Activated CD8-positive, alpha-beta T cell treated with anti-CD3 and anti-CD28 coated beads, Interleukin-2, amount 10 ng/mL, durations not matched to agents 7 days and 5 days (primary cell): ENCODE results near the gene PKIB. TPM values are rescaled to one million over a fixed set of nuclear protein-coding genes. Genes with fewer than 3 reads are reported as not detected.

Source experiments
- ATAC-seq: fragments of 150-1000 bp; cut with Tn5 transposase; one replicate; pipeline ENCODE4 v1.10.0; 2021; ENCODE audit warnings: moderate library complexity
- CTCF ChIA-PET: fragments of 350-600 bp; sonication (Branson Sonifier 250); formaldehyde crosslinking; loops from one replicate; lab custom pipeline; 2021; ENCODE audit warnings: antibody characterized with exemption; lab: Charles Lee
- POLR2A ChIA-PET: fragments of 350-600 bp; sonication (Branson Sonifier 250); formaldehyde crosslinking; loops from one replicate; lab custom pipeline; 2021; ENCODE audit warnings: antibody characterized with exemption; lab: Charles Lee
- DNase-seq: peaks from one replicate; pipeline ENCODE4 v3.0.0-alpha.2; 2020
- H3K27ac Mint-ChIP-seq: one replicate; pipeline ENCODE4 v1.8.0; 2021; ENCODE audit warnings: mild to moderate bottlenecking, mixed read lengths
- H3K27me3 Mint-ChIP-seq: one replicate; pipeline ENCODE4 v1.8.0; 2021; ENCODE audit warnings: low read depth, mixed read lengths
- H3K36me3 Mint-ChIP-seq: one replicate; pipeline ENCODE4 v1.8.0; 2021; ENCODE audit warnings: low read depth, mixed read lengths
- H3K4me1 Mint-ChIP-seq: one replicate; pipeline ENCODE4 v1.8.0; 2021; ENCODE audit warnings: low read depth, mixed read lengths
- H3K4me3 Mint-ChIP-seq: one replicate; pipeline ENCODE4 v1.8.0; 2021; ENCODE audit warnings: mild to moderate bottlenecking, mixed read lengths
- H3K9me3 Mint-ChIP-seq: one replicate; pipeline ENCODE4 v1.8.0; 2022; ENCODE audit warnings: mixed read lengths; ENCODE audit not compliant: insufficient read depth
- total RNA-seq, 2 experiments: library from RNA; stranded (reverse); gene quantifications; one replicate each; pipeline ENCODE4 v1.2.3, GENCODE V29; 2021

The PKIB gene
- total RNA-seq, 2 experiments from 2014 or later, result 0.44 to 0.76 TPM

DNA sequence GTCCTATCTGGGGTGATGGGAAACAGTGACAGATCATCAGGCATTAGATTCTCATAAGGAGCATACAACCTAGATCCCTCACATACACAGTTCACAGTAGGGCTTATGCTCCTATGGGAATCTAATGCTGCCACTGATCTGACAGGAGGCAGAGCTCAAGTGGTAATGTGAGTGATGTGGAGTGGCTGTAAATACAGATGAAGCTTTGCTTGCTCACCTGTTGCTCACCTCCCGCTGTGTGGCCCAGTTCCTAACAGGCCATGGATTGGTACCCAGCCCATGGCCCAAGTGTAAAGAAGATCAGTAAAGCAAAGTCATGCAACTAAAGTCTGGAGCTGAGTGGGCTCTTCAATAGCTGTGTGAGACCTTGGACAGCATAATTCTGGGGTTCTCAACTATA is 65.9 kb downstream of the PKIB start:
- Mint-ChIP-seq H3K27me3 (no peaks in the 10 kb centered on the region), H3K4me1 (no peaks in the 10 kb centered on the region), H3K36me3 (no peaks in the 10 kb centered on the region), H3K4me3 (no peak overlapping the region), H3K27ac (no peak overlapping the region), H3K9me3 (no peaks in the 10 kb centered on the region)
- no peak for DNase-seq
- POLR2A ChIA-PET, result no interaction called here
- no peak for ATAC-seq
- CTCF ChIA-PET, result no interaction called here

- H3K9me3 Mint-ChIP-seq, result no peaks in the 10 kb centered on the region
- H3K27me3 Mint-ChIP-seq, result no peaks in the 10 kb centered on the region
- ATAC-seq (no peak), DNase-seq (no peak)
- no peaks in the 10 kb centered on the region for H3K36me3 Mint-ChIP-seq
- H3K4me1 Mint-ChIP-seq, result no peaks in the 10 kb centered on the region
- no peak overlapping the region for H3K27ac Mint-ChIP-seq
- ChIA-PET CTCF (no interaction called here), POLR2A (no interaction called here)
- H3K4me3 Mint-ChIP-seq, result no peak overlapping the region
Observed at GRCh38 chr6:122676688-122677087, 66.5 kb downstream of the PKIB start.

GRCh38 chr6:122677406-122677805 is 67.2 kb downstream of the PKIB start:
- H3K4me3 Mint-ChIP-seq, result no peak overlapping the region
- no peaks in the 10 kb centered on the region for H3K4me1 Mint-ChIP-seq
- ChIA-PET CTCF (no interaction called here), POLR2A (no interaction called here)
- H3K36me3 Mint-ChIP-seq, result no peaks in the 10 kb centered on the region
- no peaks in the 10 kb centered on the region for H3K9me3 Mint-ChIP-seq
- ATAC-seq (no peak), DNase-seq (no peak)
- H3K27ac Mint-ChIP-seq, result no peak overlapping the region
- H3K27me3 Mint-ChIP-seq, result no peaks in the 10 kb centered on the region

DNA sequence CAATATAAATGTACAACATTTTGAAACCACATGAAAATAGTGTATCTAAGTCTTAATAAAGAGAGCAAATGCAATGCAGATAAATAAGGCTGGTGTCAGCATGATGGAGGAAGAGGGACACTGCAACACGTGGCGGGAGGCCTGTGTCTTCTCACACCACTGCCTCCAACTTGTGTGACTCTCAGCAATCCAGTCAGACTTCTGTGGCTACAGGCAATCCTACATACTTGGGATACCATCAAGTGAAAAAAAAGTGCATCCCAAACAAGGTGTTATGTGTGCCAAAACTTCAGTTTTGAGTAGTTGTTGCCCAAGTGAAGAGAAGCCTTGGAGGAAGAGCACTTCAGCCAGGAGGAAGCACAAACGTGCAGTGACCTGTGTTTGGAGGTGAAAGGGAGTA is 68.6 kb downstream of the PKIB start:
- H3K36me3 Mint-ChIP-seq, result no peaks in the 10 kb centered on the region
- ChIA-PET CTCF (no interaction called here), POLR2A (no interaction called here)
- DNase-seq (no peak), ATAC-seq (no peak)
- H3K4me3 Mint-ChIP-seq, result no peak overlapping the region
- no peaks in the 10 kb centered on the region for H3K4me1 Mint-ChIP-seq
- no peak overlapping the region for H3K27ac Mint-ChIP-seq
- H3K27me3 Mint-ChIP-seq, result no peaks in the 10 kb centered on the region
- H3K9me3 Mint-ChIP-seq, result no peaks in the 10 kb centered on the region

DNA sequence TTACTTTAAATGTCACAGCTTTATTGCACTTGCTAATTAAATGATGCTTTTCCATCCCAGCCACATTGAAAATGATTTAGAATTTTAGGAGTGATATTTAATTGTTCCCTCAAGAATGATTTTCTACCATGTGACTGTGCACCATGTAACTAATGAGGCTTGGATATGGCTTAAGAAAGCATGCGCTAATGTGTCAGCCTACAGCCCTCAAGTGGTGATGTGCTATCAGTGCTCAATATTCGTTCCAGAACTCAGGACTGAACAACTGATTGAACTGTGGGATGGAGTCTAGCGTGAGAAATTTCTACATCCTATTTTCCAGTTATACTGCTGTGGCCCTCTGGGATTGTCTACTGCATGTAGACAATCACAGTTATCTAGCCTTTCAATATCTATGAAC is 71.5 kb downstream of the PKIB start:
- Mint-ChIP-seq H3K4me1 (no peaks in the 10 kb centered on the region), H3K9me3 (no peaks in the 10 kb centered on the region), H3K27ac (no peak overlapping the region), H3K27me3 (no peaks in the 10 kb centered on the region), H3K36me3 (no peaks in the 10 kb centered on the region), H3K4me3 (no peak overlapping the region)
- CTCF ChIA-PET, result no interaction called here
- DNase-seq (no peak), ATAC-seq (no peak)
- POLR2A ChIA-PET, result no interaction called here

- POLR2A ChIA-PET, result interaction anchor here (0.6 kb wide), 1 partner anchor 34 kb away, joined by 5 read pairs; no protein-coding TSS in a partner anchor
- no peaks in the 10 kb centered on the region for H3K9me3 Mint-ChIP-seq
Observed at GRCh38 chr6:122683989-122684651, 73.9 kb downstream of the PKIB start.

DNA sequence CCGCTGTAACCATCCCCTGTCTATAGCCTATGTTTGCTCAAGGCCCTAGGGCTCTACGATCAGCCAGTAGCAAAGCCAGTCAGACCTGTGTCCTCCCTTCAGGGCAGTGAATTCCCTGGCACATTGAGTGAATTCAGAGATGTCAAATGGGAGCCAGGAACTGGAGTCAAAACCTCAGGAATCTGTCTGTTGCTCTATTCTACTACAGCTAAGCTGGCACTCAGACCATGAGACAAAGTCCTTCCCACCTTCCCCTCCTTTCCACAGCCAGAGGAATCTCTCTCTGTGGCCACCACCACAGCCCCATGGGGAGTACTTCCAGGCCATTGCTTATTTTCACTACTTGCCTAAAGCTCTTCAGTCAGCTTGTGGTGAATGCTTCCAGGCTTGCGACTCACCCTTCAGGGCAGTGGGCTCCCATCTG is 82.0 kb downstream of the PKIB start:
- no peak overlapping the region for H3K27ac Mint-ChIP-seq
- DNase-seq (no peak), ATAC-seq (no peak)
- ChIA-PET CTCF (no interaction called here), POLR2A (no interaction called here)
- no peaks in the 10 kb centered on the region for H3K27me3 Mint-ChIP-seq
- no peaks in the 10 kb centered on the region for H3K36me3 Mint-ChIP-seq
- no peaks in the 10 kb centered on the region for H3K4me1 Mint-ChIP-seq
- H3K4me3 Mint-ChIP-seq, result no peak overlapping the region
- no peaks in the 10 kb centered on the region for H3K9me3 Mint-ChIP-seq

More at GRCh38 chr6:122683989-122684651, 73.9 kb downstream of the PKIB start:
- ATAC-seq, result no peak
- Mint-ChIP-seq H3K27ac (no peak overlapping the region), H3K36me3 (no peaks in the 10 kb centered on the region), H3K4me3 (no peak overlapping the region), H3K4me1 (no peaks in the 10 kb centered on the region), H3K27me3 (no peaks in the 10 kb centered on the region)
- CTCF ChIA-PET, result no interaction called here
- DNase-seq, result no peak

DNA sequence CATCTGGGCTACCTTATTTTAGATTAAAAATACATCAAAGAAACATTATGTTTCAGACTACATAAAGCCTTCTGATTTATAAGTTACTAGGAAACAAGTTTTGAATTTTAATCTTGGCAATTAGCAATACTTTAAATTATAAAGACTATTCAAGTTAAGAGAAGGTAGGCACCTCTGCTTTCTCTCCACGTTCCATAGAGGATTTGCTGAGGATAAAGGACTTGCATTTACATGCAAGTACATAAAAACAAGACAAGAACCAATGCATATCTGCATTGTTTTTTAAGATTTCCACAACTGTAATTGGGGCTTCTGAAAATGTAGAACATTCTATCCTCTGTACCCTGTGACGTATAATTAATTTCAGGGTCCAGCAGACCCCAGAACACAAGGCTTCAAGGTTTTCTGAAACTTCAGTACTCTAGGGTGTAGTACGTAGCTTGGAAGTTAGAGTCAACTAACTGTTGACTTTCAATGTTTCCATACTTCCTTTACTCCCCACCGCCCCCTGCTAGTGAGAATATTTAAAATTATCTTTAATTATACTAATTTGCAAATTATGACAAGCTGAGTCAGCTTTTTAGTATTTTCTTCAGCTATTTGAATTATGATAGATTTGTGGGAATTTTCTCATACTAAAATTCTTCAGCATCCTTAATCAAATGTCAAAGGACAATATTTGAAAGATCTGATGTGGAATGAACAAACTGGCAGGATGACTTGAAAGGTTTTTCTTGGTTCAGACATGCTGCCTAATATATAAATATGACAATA is 82.8 kb downstream of the PKIB start:
- H3K4me1 Mint-ChIP-seq, result no peaks in the 10 kb centered on the region
- no peak for ATAC-seq
- no peak overlapping the region for H3K4me3 Mint-ChIP-seq
- no peak for DNase-seq
- H3K27me3 Mint-ChIP-seq, result no peaks in the 10 kb centered on the region
- H3K36me3 Mint-ChIP-seq, result no peaks in the 10 kb centered on the region
- no peak overlapping the region for H3K27ac Mint-ChIP-seq
- ChIA-PET CTCF (no interaction called here), POLR2A (no interaction called here)
- no peaks in the 10 kb centered on the region for H3K9me3 Mint-ChIP-seq

DNA sequence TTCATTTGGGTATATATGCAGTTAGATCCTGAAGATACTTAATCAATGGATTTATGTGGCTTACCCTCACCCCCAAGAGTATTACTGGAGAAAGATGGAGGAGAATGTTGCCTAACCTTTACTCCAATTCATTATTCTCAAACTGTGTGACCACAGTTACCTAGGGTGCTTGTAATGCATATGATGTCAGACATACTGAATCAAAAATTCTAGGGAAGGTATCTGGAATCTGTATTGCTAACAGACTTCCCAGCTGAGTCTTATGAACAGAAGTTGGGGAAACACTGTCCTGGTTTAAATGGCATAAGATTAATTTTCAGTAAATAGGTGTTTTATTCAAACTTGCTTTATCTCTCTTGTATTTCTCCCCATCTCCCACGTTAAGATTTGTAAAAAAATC is 83.9 kb downstream of the PKIB start:
- H3K36me3 Mint-ChIP-seq, result no peaks in the 10 kb centered on the region
- CTCF ChIA-PET, result no interaction called here

DNA sequence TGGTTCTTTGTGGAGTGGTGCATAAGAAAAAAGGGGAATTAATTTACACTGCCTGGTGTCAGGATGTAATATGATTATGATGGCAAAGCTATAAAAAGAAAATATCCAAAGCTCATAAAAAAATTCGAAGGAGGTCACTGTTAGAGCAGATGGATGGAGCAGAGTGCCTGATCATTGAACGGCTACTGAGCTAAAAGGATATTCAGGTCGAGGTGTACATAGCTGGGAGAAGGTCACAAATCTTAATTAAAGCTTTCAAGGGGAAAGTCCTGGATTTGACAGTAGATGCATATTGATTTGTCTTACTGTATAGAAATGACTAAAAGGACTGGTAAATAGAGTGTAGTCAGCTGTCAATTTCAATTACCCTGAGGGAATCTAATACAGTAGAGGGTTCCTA is 84.4 kb downstream of the PKIB start:
- ChIA-PET CTCF (no interaction called here), POLR2A (no interaction called here)
- Mint-ChIP-seq H3K27me3 (no peaks in the 10 kb centered on the region), H3K4me1 (no peaks in the 10 kb centered on the region), H3K36me3 (no peaks in the 10 kb centered on the region), H3K4me3 (no peak overlapping the region), H3K9me3 (no peaks in the 10 kb centered on the region), H3K27ac (no peak overlapping the region)
- DNase-seq (no peak), ATAC-seq (no peak)

More for the DNA sequence above, 83.9 kb downstream of the PKIB start:
- DNase-seq, result no peak
- Mint-ChIP-seq H3K4me1 (no peaks in the 10 kb centered on the region), H3K27me3 (no peaks in the 10 kb centered on the region), H3K9me3 (no peaks in the 10 kb centered on the region), H3K27ac (no peak overlapping the region), H3K4me3 (no peak overlapping the region)
- ATAC-seq, result no peak
- POLR2A ChIA-PET, result no interaction called here

GRCh38 chr6:122695188-122695587 is 85.0 kb downstream of the PKIB start:
- Mint-ChIP-seq H3K27me3 (no peaks in the 10 kb centered on the region), H3K4me3 (no peak overlapping the region), H3K9me3 (no peaks in the 10 kb centered on the region), H3K27ac (no peak overlapping the region), H3K4me1 (no peaks in the 10 kb centered on the region), H3K36me3 (no peaks in the 10 kb centered on the region)
- ATAC-seq, result no peak
- no peak for DNase-seq
- POLR2A ChIA-PET, result no interaction called here
- CTCF ChIA-PET, result no interaction called here

DNA sequence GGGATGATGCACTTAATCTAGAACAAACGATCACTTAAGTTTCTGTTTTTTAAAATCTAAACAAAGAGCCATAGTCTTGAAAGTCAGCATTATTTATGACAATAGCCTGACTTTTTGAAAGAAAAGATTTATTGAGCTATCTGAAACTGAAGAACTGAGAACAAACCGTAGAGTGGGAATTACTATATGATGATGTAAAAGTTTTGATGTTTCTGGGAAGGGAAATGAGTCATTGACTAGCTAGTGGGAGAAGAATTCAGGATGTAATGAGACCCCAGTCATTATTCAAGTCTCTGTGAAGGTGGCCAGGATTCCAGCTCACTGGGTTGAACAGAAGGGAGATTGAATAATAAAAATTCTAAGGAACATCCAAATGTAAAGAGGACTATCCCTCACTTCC is 85.9 kb downstream of the PKIB start:
- Mint-ChIP-seq H3K27me3 (no peaks in the 10 kb centered on the region), H3K36me3 (no peaks in the 10 kb centered on the region), H3K4me1 (no peaks in the 10 kb centered on the region), H3K9me3 (no peaks in the 10 kb centered on the region), H3K27ac (no peak overlapping the region), H3K4me3 (no peak overlapping the region)
- ATAC-seq (no peak), DNase-seq (no peak)
- CTCF ChIA-PET, result no interaction called here
- POLR2A ChIA-PET, result no interaction called here
